ENCODE data around the gene ADRB1.

ADRB1 gene

DNA sequence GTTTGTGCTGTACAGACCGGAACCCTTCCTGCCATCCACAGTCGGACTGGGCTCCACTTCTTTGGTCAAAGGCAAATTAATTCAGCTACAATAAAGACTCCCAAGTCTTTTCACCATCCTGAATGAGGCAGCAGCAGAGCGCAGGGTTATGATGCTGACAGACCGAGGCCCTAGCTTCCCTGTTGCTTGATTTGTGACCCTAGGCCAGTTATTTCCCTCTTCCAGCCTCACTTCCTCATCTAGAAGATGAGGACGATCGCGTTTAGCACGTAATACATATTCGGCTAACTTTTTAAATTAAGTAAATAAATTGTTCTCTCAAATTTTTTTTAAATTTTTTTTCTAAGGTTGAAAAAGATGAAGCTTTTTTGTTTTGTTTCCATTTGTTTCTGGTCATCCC lies 18.1 kb downstream of the ADRB1 start:
- no peak for DNase-seq (ENCODE audit: low read depth)
- TF ChIP-seq, protein P1, sequence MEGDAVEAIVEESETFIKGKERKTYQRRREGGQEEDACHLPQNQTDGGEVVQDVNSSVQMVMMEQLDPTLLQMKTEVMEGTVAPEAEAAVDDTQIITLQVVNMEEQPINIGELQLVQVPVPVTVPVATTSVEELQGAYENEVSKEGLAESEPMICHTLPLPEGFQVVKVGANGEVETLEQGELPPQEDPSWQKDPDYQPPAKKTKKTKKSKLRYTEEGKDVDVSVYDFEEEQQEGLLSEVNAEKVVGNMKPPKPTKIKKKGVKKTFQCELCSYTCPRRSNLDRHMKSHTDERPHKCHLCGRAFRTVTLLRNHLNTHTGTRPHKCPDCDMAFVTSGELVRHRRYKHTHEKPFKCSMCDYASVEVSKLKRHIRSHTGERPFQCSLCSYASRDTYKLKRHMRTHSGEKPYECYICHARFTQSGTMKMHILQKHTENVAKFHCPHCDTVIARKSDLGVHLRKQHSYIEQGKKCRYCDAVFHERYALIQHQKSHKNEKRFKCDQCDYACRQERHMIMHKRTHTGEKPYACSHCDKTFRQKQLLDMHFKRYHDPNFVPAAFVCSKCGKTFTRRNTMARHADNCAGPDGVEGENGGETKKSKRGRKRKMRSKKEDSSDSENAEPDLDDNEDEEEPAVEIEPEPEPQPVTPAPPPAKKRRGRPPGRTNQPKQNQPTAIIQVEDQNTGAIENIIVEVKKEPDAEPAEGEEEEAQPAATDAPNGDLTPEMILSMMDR (conservative IDR thresholded peaks at IDR 0.05; ENCODE audit: low read depth, low read length): no peak
- H3K4me3 ChIP-seq (ENCODE audit: low read depth, low read length): no peak overlapping the region

DNA sequence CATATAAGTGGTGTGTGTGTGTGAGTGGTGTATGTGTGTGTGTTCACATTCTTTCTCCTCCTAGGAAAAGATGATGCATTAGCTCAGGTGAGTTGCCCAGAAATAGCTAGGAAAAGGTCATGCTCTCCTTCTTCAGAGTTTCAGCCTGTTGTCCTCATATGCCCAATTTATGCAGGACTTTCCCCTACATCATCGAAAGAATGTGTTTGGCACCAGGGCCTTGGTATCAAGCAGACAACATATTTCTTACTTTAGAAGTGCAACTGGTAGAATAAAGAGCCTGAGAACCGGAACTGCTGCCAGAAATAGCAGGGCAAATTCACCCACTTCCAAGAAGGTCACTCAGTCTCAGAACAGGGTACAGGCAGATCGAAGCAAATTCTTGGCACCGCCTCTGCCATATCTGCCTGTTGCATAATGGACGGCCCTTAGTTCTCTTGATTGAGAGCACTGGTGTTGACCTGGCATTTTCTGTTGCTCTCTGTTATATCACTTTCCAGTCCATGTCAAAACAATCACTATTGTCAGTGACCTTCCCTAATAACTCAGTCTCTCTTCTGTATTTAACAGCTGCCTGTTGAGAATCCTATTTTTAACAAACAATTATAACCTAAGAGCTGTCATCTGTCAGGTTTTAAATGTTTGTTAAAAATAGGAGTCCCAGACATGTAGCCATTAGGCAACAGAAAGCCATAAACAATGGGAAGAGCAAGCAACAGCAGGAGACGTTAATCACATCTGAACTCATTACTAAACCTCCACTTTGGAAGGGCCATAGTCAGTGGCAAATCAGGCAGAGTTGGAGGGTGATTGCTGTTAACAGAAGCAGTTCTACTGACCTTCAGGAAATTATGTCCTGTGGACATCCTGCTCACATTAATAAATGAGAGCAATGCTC lies 20.7 kb downstream of the ADRB1 start:
- TF ChIP-seq, protein P1 (conservative IDR thresholded peaks at IDR 0.05; ENCODE audit: low read depth, low read length): no peak
- DNase-seq (ENCODE audit: low read depth): no peak

DNA sequence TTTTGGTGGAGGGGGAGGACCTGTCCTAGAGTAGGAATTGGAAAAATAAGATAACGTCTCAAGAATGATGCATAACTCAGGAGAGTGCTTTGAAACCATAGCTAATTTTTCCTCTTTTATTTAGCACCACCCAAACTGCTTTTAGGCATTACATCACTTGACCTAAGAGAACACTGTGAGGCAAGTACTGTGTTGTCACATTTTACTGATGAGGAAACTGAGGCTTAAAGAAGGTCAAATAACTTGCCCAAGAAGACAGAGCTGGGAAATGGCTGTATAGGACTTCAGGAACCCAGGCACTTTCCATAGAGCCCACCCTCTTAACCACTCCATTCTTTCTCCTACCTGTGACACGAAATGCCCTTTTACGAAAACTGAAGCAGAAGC lies 21.4 kb downstream of the ADRB1 start:
- no peak overlapping the region for H3K4me3 ChIP-seq (ENCODE audit: low read depth, low read length)
- TF ChIP-seq, protein P1 (conservative IDR thresholded peaks at IDR 0.05; ENCODE audit: low read depth, low read length): no peak
- no peak for DNase-seq (ENCODE audit: low read depth)

More for the DNA sequence above, 20.7 kb downstream of the ADRB1 start:
- no peak overlapping the region for H3K4me3 ChIP-seq (ENCODE audit: low read depth, low read length)

DNA sequence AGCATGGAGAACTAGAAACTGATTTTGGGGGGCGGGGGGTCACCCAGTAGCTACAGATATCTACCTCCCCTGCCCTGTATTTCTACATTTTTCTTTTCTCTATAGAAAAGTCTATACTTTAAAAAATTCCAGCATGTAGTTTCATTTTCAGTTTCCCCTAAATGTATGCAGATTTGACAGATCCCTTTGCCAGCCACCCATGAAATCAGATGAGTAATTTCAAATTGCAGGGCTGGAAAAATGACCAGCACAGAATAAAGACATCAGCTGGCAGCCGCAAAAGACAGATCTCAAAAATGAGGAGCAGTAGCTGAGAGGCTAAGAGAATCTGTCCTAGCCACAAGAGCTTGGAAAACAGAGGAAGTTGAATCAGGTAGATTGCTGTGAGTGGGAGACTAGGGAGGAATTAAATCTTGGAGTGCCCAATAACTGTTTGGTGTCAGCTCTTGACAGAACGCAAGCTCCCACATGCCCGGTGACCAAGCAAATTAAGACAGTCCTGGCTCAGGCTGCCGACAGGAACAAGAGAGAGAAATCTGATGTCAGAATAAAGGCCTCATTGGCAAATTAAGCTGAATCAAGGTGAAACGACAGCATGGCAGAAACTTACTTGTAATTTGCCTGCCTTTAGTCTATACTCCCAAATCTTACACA lies 24.5 kb downstream of the ADRB1 start:
- TF ChIP-seq, protein P1 (conservative IDR thresholded peaks at IDR 0.05; ENCODE audit: low read depth, low read length): no peak
- no peak for DNase-seq (ENCODE audit: low read depth)
- no peak overlapping the region for H3K4me3 ChIP-seq (ENCODE audit: low read depth, low read length)

DNA sequence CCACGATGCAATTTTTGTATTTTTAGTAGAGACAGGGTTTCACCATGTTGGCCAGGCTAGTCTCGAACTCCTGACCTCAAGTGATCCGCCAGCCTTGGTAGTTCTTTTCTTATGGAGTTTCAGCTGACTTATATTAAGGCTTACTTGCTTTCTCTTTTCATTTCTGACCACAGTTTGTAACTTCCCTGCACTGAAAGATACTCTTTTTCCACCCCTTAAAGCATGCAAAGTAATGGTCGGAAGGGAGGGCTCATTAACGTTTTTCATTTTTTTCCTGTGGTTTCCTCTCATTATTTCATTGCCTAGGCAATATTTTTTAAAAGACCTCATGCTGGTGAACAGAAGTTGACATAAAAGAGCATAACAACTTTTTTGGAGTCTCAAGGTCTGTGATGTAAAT lies 27.0 kb downstream of the ADRB1 start:
- TF ChIP-seq, protein P1 (conservative IDR thresholded peaks at IDR 0.05; ENCODE audit: low read depth, low read length): no peak
- H3K4me3 ChIP-seq (ENCODE audit: low read depth, low read length): no peak overlapping the region
- DNase-seq (ENCODE audit: low read depth): no peak

DNA sequence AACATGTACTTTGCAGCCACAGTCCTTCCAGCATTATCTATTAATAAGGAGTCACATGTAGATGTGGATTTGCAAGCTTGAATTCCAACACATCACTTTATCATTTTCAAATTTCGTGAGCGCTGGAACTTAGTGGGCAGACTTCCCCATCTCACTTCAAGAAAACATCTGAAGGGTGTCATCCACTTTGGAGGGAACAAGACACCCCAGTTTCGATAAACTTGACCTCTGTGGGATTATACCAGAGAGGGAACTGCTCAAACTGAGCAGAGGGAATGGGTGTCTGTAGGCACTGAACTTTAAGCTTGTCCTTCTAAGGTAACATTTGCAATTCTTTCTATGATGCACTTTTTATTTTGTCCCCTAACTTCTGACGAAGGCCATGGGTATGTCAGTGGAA lies 27.5 kb downstream of the ADRB1 start:
- TF ChIP-seq, protein P1 (conservative IDR thresholded peaks at IDR 0.05; ENCODE audit: low read depth, low read length): no peak
- DNase-seq (ENCODE audit: low read depth): no peak
- H3K4me3 ChIP-seq (ENCODE audit: low read depth, low read length): no peak overlapping the region

Measured in choroid plexus epithelial cell (primary cell).